GM18517 (cell line): ENCODE data around the gene AMN1.
A peak's percentile ranks its signal among the peaks of the same experiment; 100 is the strongest.
"Not testable (repeated sequence)": the region's sequence is repeated elsewhere in the genome, so short reads cannot be mapped to it uniquely, and the experiment has no call there.

Experiments
- ATAC-seq: cut with Tn5 transposase; IDR thresholded peaks from one replicate; pipeline ENCODE4 v1.9.1; 2021; ENCODE audit warnings: mild to moderate bottlenecking, moderate library complexity; ENCODE audit not compliant: unreplicated experiment

The AMN1 gene

GRCh38 chr12:31733549-31734432 is 5.0 kb upstream of the AMN1 start:
- not testable (repeated sequence) for ATAC-seq

GRCh38 chr12:31732926-31733548 is 4.2 kb upstream of the AMN1 start:
- no peak for ATAC-seq

- not testable (repeated sequence) for ATAC-seq
These were observed 2.4 kb upstream of the AMN1 start for GRCh38 chr12:31731203-31731602.

GRCh38 chr12:31729705-31730104 is 884 bp upstream of the AMN1 start:
- ATAC-seq: no peak

GRCh38 chr12:31728289-31728916 is 418 bp downstream of the AMN1 start:
- no peak for ATAC-seq

GRCh38 chr12:31727192-31727591 is 1.6 kb downstream of the AMN1 start:
- ATAC-seq: no peak

- ATAC-seq: no peak
These were observed 2.2 kb downstream of the AMN1 start for GRCh38 chr12:31726575-31726974.

GRCh38 chr12:31724557-31724956 is 4.3 kb downstream of the AMN1 start:
- ATAC-seq: no peak

GRCh38 chr12:31722580-31722979 is 6.2 kb downstream of the AMN1 start:
- ATAC-seq: no peak

- ATAC-seq: not testable (repeated sequence)
These were observed 10.2 kb downstream of the AMN1 start for GRCh38 chr12:31718542-31719198.

- not testable (repeated sequence) for ATAC-seq
These were observed 11.8 kb downstream of the AMN1 start for GRCh38 chr12:31716998-31717397.

GRCh38 chr12:31715283-31715825 is 13.5 kb downstream of the AMN1 start:
- peak; percentile 80 for ATAC-seq

GRCh38 chr12:31714406-31715271 is 14.2 kb downstream of the AMN1 start:
- peak; percentile 26 for ATAC-seq

- ATAC-seq: no peak
These were observed 15.9 kb downstream of the AMN1 start for GRCh38 chr12:31712877-31713276.

- ATAC-seq: no peak
These were observed 18.6 kb downstream of the AMN1 start for GRCh38 chr12:31710021-31710818.

GRCh38 chr12:31708118-31708517 is 20.7 kb downstream of the AMN1 start:
- ATAC-seq: not testable (repeated sequence)

GRCh38 chr12:31705621-31706020 is 23.2 kb downstream of the AMN1 start:
- ATAC-seq: no peak

GRCh38 chr12:31702047-31702446 is 26.8 kb downstream of the AMN1 start:
- no peak for ATAC-seq

GRCh38 chr12:31689921-31690320 is 38.9 kb downstream of the AMN1 start:
- ATAC-seq: not testable (repeated sequence)
